Measurements from ENCODE around the gene EFCAB11.

EFCAB11 gene

GRCh38 chr14:89922031-89922907, 32.3 kb downstream of the EFCAB11 start:
- H3K4me3 ChIP-seq (ENCODE audit: low read depth, low read length) = no peak overlapping the region
- ChIA-PET CTCF (interaction anchor here (0.6 to 2.9 kb wide), 12 partner anchors 9 to 895 kb away, joined by 3 to 12 read pairs (median 5); no protein-coding TSS in a partner anchor), POLR2A (interaction anchor here (0.7 to 1.1 kb wide), 2 partner anchors 12 to 34 kb away, joined by 4 read pairs; partner anchors contain the start of gene TDP1)
- no peak for TF ChIP-seq CTCF (IDR thresholded peaks at IDR 0.05; ENCODE audit: insufficient read depth, low read length, missing control alignments)
- DNase-seq (ENCODE audit: low read depth, low spot score) = no peak

GRCh38 chr14:89921346-89921745, 33.2 kb downstream of the EFCAB11 start:
- H3K4me3 ChIP-seq (ENCODE audit: low read depth, low read length) = no peak overlapping the region
- no peak for DNase-seq (ENCODE audit: low read depth, low spot score)
- no peak for TF ChIP-seq CTCF (IDR thresholded peaks at IDR 0.05; ENCODE audit: insufficient read depth, low read length, missing control alignments)
- ChIA-PET POLR2A (no interaction called here), CTCF (interaction anchor here (0.6 to 2.9 kb wide), 5 partner anchors 9 to 894 kb away, joined by 3 to 12 read pairs (median 10); no protein-coding TSS in a partner anchor)

GRCh38 chr14:89920056-89920455, 34.5 kb downstream of the EFCAB11 start:
- ChIA-PET POLR2A (interaction anchor here (0.6 kb wide), 1 partner anchor 289 kb away, joined by 3 read pairs; no protein-coding TSS in a partner anchor), CTCF (interaction anchor here (0.5 to 2.9 kb wide), 6 partner anchors 8 to 879 kb away, joined by 3 to 11 read pairs (median 4); no protein-coding TSS in a partner anchor)
- DNase-seq (ENCODE audit: low read depth, low spot score) = no peak
- TF ChIP-seq CTCF (IDR thresholded peaks at IDR 0.05; ENCODE audit: insufficient read depth, low read length, missing control alignments) = no peak
- H3K4me3 ChIP-seq (ENCODE audit: low read depth, low read length) = no peak overlapping the region

- TF ChIP-seq CTCF (IDR thresholded peaks at IDR 0.05; ENCODE audit: insufficient read depth, low read length, missing control alignments) = no peak
- DNase-seq (ENCODE audit: low read depth, low spot score) = no peak
- H3K4me3 ChIP-seq (ENCODE audit: low read depth, low read length) = no peak overlapping the region
- ChIA-PET CTCF (interaction anchor here (1.0 to 1.7 kb wide), 5 partner anchors 19 to 878 kb away, joined by 3 to 5 read pairs (median 4); no protein-coding TSS in a partner anchor), POLR2A (no interaction called here)
Measured at GRCh38 chr14:89918721-89919120, 35.8 kb downstream of the EFCAB11 start.

- no peak for DNase-seq (ENCODE audit: low read depth, low spot score)
- no peak overlapping the region for H3K4me3 ChIP-seq (ENCODE audit: low read depth, low read length)
- CTCF ChIA-PET = interaction anchor here (0.6 to 1.5 kb wide), 25 partner anchors 9 to 897 kb away, joined by 3 to 7 read pairs (median 3); no protein-coding TSS in a partner anchor
- peak; percentile 78 for TF ChIP-seq CTCF (IDR thresholded peaks at IDR 0.05; ENCODE audit: insufficient read depth, low read length, missing control alignments)
- POLR2A ChIA-PET = no interaction called here
Measured at GRCh38 chr14:89915114-89915878, 39.2 kb downstream of the EFCAB11 start.
